ENCODE measurements around the gene DAPK2.
A peak's percentile ranks its signal among the peaks of the same experiment; 100 is the strongest.

DAPK2 gene

DNA sequence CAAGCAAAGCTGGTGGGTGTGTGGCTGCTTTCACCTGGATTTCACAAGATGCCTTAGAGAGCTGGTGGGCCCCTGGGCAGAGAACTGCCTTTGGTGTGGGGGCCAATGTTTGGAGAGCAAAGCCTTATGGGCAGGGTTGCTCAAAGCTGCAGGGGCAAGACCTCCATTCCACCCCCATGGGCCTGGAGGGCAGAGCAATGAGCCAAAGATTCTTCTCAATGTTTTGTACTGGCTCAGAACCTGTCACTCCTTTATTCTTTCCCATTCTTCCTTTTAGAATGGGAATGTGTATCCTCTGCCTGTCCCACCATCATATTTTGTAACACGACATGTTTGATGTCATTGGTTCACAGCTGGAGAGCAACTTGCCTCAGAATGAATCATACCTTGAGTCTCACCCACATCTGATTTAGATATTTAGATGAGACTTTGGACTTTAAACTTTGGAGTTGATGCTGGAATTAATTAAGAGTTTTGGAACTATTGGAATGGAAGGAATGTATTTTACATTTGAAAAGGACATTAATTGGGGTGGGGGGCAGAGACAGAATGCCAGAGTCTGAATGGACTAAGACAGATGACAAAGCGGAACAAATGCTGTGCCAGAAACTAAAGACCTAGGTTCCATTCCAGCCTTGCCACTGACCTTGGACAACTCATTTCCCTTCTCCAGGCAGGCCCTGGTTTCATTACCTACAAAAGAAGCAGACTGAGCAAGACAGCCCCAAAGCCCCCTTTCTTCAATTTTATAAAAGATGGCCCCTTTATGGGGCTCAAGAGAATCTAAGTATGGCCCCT, 72.9 kb downstream of the DAPK2 start:
- TF ChIP-seq, protein P1, sequence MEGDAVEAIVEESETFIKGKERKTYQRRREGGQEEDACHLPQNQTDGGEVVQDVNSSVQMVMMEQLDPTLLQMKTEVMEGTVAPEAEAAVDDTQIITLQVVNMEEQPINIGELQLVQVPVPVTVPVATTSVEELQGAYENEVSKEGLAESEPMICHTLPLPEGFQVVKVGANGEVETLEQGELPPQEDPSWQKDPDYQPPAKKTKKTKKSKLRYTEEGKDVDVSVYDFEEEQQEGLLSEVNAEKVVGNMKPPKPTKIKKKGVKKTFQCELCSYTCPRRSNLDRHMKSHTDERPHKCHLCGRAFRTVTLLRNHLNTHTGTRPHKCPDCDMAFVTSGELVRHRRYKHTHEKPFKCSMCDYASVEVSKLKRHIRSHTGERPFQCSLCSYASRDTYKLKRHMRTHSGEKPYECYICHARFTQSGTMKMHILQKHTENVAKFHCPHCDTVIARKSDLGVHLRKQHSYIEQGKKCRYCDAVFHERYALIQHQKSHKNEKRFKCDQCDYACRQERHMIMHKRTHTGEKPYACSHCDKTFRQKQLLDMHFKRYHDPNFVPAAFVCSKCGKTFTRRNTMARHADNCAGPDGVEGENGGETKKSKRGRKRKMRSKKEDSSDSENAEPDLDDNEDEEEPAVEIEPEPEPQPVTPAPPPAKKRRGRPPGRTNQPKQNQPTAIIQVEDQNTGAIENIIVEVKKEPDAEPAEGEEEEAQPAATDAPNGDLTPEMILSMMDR (IDR thresholded peaks at IDR 0.05) = no peak
- no peak for DNase-seq (ENCODE audit: low spot score)
- no peak overlapping the region for H3K27ac ChIP-seq
- no peak overlapping the region for H3K4me3 ChIP-seq

DNA sequence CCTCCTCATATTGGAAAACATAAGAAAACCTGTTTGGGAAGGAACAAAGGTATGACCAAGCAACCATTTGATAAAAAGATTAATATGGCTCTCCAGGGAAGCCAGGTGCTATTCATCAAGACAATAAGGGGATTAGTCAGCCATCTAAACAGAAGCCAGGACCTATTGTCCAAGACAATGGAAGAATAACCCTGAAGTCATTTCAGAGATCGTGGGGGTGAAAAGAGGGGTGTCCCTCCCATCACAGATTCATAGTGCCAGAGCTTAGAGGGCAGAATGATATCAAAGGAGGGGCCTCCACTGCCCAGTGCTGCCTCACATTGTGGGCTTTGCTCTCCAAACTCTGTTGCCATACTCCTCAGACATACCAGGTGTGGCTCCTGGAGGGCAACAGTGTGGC, 73.5 kb downstream of the DAPK2 start:
- H3K27ac ChIP-seq = no peak overlapping the region
- TF ChIP-seq, protein P1 (IDR thresholded peaks at IDR 0.05) = no peak
- peak; percentile 21 for DNase-seq (ENCODE audit: low spot score)
- H3K4me3 ChIP-seq = no peak overlapping the region

DNA sequence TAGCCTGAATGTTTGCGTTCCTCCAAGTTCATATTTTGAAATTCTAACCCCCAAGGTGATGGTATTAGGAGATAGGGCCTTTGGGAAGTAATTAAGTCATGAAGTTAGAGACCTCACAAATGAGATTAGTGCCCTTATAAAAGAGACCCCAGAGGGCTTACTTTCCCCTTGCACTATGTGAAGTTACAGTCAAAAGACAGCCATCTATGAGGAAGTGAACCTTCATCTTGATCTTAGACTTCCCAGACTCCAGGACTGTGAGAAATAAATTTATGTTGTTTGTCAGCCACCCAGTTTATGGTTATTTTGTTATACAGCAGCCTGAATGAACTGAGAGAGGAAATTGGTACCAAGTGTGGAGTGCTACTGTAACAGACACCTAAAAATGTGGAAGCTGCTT, 74.4 kb downstream of the DAPK2 start:
- TF ChIP-seq, protein P1 (IDR thresholded peaks at IDR 0.05) = no peak
- no peak for DNase-seq (ENCODE audit: low spot score)
- H3K4me3 ChIP-seq = no peak overlapping the region
- no peak overlapping the region for H3K27ac ChIP-seq

DNA sequence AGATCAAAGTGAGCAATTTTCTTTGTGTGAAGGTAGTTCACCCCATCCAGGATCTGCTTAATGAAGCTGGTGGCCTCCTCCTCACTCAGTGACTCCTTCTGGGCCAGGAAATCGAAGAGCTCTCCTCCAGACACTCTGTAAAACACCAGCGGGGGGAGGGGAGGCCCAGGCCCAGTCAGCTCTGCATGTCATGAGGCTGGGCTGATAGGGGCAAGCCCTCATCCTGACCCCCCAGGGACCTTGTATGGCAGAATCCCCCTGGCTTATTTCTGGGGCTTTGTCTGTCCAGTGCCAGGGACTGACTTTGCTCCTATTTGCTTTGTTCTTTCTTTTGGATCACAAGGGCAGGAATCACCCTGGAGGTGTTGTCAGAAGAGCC, 74.9 kb downstream of the DAPK2 start:
- Histone ChIP-seq H3K4me3 (no peak overlapping the region), H3K27ac (no peak overlapping the region)
- TF ChIP-seq, protein P1 (IDR thresholded peaks at IDR 0.05) = no peak

DNA sequence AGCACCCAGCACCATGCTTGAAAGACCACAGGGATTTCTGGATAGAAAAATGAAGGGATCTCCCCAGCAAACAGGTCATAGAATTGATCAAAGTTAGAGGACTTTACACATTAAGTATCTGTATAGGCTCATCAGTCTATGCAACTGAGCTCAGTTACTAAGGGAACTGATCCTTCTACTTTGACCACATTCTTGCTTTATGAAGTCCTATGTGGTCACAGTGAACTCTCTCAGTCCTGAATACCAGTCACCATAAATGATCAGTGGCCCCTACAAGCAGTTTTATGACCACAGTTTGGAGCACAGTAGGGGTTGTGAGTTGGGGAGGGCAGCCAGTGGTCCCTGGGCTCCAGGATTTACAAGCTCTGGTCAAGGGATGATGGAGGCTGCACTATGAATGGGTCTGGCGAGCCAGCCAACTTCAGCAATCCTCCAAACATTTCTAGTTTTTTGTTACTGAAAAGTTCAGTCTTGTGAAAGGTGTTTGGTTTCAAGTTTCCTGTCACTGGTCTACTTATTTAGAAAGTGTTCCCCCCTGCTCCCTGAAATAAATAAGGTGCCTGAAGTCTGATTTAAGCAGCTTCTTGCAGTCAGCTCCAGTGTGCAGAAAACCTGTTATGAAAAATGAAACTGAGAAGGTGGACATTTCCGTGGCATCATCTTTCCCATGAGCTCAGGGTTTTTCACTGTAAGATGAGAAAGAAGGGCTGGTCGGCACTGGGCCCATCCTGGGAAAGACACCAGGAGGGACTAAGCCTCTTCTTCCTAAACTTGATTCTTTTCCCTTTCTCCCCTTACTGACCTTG, 75.5 kb downstream of the DAPK2 start:
- peak; percentile 43 for DNase-seq (ENCODE audit: low spot score)
- H3K4me3 ChIP-seq = no peak overlapping the region
- no peak overlapping the region for H3K27ac ChIP-seq
- TF ChIP-seq, protein P1 (IDR thresholded peaks at IDR 0.05) = no peak

More for the DNA sequence above, 74.9 kb downstream of the DAPK2 start:
- DNase-seq (ENCODE audit: low spot score) = no peak

DNA sequence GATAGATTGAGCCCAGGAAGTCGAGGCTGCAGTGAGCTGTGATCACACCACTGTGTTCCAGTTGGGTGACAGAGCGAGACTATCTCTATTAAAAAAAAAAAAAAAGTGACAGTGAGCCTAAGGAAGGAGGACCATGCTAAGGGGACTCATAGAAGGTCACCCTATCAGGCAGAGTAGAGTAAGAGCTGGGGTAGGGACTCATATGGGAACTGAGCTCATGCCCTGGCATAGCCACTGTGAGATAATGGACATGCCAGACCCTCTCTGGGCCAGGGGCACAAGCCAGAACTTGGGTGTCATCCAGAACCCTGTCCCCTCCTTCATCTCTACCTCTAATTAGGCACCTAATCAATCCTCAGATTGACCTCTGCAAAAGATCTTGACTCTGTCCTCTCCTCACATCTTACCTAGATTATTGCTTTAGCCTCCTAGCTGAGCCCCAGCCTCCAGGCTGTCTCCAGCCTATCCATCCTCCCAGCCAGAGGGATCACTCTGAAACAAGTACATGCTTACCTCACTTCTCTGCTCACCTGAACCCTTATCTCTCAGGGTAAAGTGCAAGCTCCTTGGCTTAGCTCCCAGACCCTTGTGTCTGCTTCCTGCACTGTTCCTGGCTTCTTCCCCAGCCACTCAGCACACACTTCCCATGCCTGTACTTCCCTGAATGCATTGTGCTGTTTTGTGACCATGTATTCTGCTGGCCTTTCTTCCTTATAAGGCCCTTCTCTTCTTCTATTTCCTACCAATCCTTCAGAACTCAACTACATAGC, 76.4 kb downstream of the DAPK2 start:
- Histone ChIP-seq H3K27ac (no peak overlapping the region), H3K4me3 (no peak overlapping the region)
- TF ChIP-seq, protein P1 (IDR thresholded peaks at IDR 0.05) = no peak
- DNase-seq (ENCODE audit: low spot score) = peak; percentile 41

Data from coronary artery (tissue), 2 donors.